Smooth muscle cell (in vitro differentiated cells): ENCODE results near the gene RBPMS2. TPM values are rescaled to one million over a fixed set of nuclear protein-coding genes. Genes with fewer than 3 reads are reported as not detected.

Experiments
- DNase-seq: peaks from one replicate; lab custom pipeline; 2025; ENCODE audit not compliant: unreplicated experiment; lab: John Stamatoyannopoulos, UW
- H2AFZ ChIP-seq: fragments of 200-600 bp; sonication (generic); 2 replicates; pipeline ENCODE4 v1.6.0; 2016; ENCODE audit warnings: antibody characterized with exemption, low read depth, mild to moderate bottlenecking
- H3F3A ChIP-seq: fragments of 200-600 bp; sonication (generic); 2 replicates; pipeline ENCODE4 v1.6.0; 2017; ENCODE audit warnings: antibody characterized with exemption, low read depth
- H3K27ac ChIP-seq: fragments of 200-600 bp; sonication (generic); 2 replicates; pipeline ENCODE4 v1.5.1; 2016; ENCODE audit warnings: low read depth, mild to moderate bottlenecking
- H3K27me3 ChIP-seq: fragments of 200-600 bp; sonication (generic); 2 replicates; pipeline ENCODE4 v1.6.1; 2016; ENCODE audit warnings: low read depth, mild to moderate bottlenecking
- H3K36me3 ChIP-seq: fragments of 200-600 bp; sonication (generic); 2 replicates; pipeline ENCODE4 v1.5.1; 2016; ENCODE audit warnings: low read depth
- H3K4me1 ChIP-seq: fragments of 200-600 bp; sonication (generic); 2 replicates; pipeline ENCODE4 v1.5.1; 2016; ENCODE audit warnings: low read depth
- H3K4me2 ChIP-seq: fragments of 200-600 bp; sonication (generic); 2 replicates; pipeline ENCODE4 v1.6.0; 2016; ENCODE audit warnings: mild to moderate bottlenecking
- H3K4me3 ChIP-seq: fragments of 200-600 bp; sonication (generic); 2 replicates; pipeline ENCODE4 v1.5.1; 2016; ENCODE audit warnings: mild to moderate bottlenecking
- H3K79me2 ChIP-seq: fragments of 200-600 bp; sonication (generic); 2 replicates; pipeline ENCODE4 v1.6.0; 2016; ENCODE audit warnings: low read depth, mild to moderate bottlenecking
- H3K9ac ChIP-seq: fragments of 200-600 bp; sonication (generic); 2 replicates; pipeline ENCODE4 v1.6.0; 2016; ENCODE audit warnings: low read depth
- H3K9me3 ChIP-seq: fragments of 200-600 bp; sonication (generic); replicated peaks from 2 replicates; pipeline ENCODE4 v1.5.1; 2016; ENCODE audit warnings: low read depth
- H4K20me1 ChIP-seq: fragments of 200-600 bp; sonication (generic); 2 replicates; pipeline ENCODE4 v1.6.0; 2016; ENCODE audit warnings: low read depth
- WGBS: methylation state at CpG from one replicate; pipeline ENCODE4 v1.1.7; 2016; ENCODE audit warnings: low lambda C conversion rate; 5-methylcytosine and 5-hydroxymethylcytosine counted together
- polyA plus RNA-seq: library from polyadenylated mRNA; unstranded; fragments of >200 nt; fragmentation: Nextera tagmentation; extraction: Ambion mirVana; gene quantifications from 2 replicates; pipeline ENCODE4 v1.2.1, GENCODE V29; 2016
- total RNA-seq: library from RNA; depleted of rRNA; stranded (reverse); fragments of >200 nt; gene quantifications from 2 replicates; pipeline ENCODE4 v1.2.3, GENCODE V29; 2014
- TF ChIP-seq, protein P1 (sequence below): fragments of 200-600 bp; sonication (generic); IDR thresholded peaks from 2 replicates; pipeline ENCODE4 v1.5.1; 2017; ENCODE audit warnings: borderline replicate concordance, mild to moderate bottlenecking, antibody characterized with exemption; ENCODE audit not compliant: insufficient read depth, poor library complexity, severe bottlenecking

RBPMS2 gene
- total and polyA plus RNA-seq, 2 experiments from 2014 or later = 1.5 to 22.1 TPM

DNA sequence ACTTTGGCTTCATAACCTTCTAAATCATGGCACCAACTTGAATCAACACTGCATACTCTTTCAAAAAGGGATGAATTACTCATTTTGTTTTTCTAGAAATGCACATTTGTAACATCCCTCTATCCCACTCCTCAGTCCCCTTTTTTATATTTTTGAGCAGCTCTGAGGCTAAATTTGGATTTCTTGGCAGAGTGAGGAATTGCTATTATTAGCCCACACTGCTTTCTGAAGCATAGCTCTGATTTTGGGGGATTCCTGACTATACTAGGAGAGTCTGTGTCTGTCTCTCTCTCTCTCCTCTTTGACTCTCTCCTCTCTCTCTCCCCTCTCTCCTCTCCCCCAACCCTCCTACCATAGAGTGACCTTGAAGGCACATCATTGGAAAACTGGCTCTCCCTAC is 76.6 kb downstream of the RBPMS2 start:
- Histone ChIP-seq H4K20me1 (peaks cover 85% of the 10 kb centered on the region), H3F3A (peaks cover 14% of the 10 kb centered on the region), H3K79me2 (peaks cover 91% of the 10 kb centered on the region), H3K9me3 (no peaks in the 10 kb centered on the region), H3K27ac (peak overlapping the region; percentile 80), H3K36me3 (no peaks in the 10 kb centered on the region), H2AFZ (no peak overlapping the region), H3K9ac (no peak overlapping the region), H3K4me2 (peak overlapping the region; percentile 96), H3K4me3 (no peak overlapping the region), H3K4me1 (peaks cover 54% of the 10 kb centered on the region), H3K27me3 (no peaks in the 10 kb centered on the region)
- TF ChIP-seq, protein P1, sequence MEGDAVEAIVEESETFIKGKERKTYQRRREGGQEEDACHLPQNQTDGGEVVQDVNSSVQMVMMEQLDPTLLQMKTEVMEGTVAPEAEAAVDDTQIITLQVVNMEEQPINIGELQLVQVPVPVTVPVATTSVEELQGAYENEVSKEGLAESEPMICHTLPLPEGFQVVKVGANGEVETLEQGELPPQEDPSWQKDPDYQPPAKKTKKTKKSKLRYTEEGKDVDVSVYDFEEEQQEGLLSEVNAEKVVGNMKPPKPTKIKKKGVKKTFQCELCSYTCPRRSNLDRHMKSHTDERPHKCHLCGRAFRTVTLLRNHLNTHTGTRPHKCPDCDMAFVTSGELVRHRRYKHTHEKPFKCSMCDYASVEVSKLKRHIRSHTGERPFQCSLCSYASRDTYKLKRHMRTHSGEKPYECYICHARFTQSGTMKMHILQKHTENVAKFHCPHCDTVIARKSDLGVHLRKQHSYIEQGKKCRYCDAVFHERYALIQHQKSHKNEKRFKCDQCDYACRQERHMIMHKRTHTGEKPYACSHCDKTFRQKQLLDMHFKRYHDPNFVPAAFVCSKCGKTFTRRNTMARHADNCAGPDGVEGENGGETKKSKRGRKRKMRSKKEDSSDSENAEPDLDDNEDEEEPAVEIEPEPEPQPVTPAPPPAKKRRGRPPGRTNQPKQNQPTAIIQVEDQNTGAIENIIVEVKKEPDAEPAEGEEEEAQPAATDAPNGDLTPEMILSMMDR = no peak
- no peak for DNase-seq

DNA sequence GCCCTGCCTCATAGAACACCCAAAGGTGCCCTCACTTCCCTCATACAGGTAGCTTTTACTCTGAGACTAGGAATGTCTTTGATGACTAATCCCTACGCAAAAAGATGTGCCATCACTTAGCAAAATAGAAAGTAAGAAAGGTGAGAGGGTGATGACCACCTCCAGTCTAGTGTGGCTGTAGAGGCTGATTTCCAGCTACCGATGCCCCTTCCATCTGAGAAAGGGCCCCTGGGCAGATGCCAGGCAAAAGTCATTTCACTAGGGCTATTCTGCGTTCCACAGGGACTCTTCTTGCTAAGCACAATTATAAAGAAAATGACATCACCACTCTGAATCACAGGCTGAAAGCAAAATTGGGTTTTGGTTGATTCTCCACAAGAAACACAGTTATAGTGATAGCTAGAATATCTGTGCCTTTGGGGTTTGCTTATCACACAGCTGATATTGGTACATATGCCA is 77.4 kb downstream of the RBPMS2 start:
- Histone ChIP-seq H3K79me2 (peaks cover 97% of the 10 kb centered on the region), H3K27ac (peak overlapping the region; percentile 80), H3F3A (peaks cover 15% of the 10 kb centered on the region), H3K9me3 (no peaks in the 10 kb centered on the region), H3K9ac (peak overlapping the region; percentile 40), H4K20me1 (peaks cover 94% of the 10 kb centered on the region), H3K36me3 (no peaks in the 10 kb centered on the region), H2AFZ (no peak overlapping the region), H3K27me3 (no peaks in the 10 kb centered on the region), H3K4me3 (no peak overlapping the region), H3K4me2 (peak overlapping the region; percentile 96), H3K4me1 (peaks cover 54% of the 10 kb centered on the region)
- TF ChIP-seq, protein P1 = no peak
- WGBS = 66% methylated on average over 3 of the region's 3 CpGs
- no peak for DNase-seq

DNA sequence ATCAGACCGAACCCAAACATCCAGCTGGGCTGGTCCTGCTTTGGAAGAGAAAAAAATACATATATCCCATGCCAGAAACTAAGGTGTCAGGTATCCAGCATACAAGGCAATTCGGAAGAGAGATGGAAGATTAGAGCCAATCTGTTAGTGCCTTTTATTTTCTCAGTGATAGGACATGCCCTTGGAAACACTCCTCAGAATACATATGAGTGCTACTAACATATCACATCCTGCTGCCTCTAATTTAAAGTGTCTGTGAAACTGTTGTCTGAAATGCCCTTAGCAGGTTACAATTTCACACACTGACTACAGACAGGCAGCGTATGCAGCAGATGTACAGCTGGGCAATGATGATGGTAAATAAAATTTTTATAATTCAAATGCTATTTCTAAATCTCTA is 78.9 kb downstream of the RBPMS2 start:
- TF ChIP-seq, protein P1 = no peak
- Histone ChIP-seq H3K4me1 (peaks cover 51% of the 10 kb centered on the region), H3K4me2 (no peak overlapping the region), H3K27me3 (no peaks in the 10 kb centered on the region), H3K9ac (no peak overlapping the region), H3K4me3 (no peak overlapping the region), H3K79me2 (peaks cover 95% of the 10 kb centered on the region), H2AFZ (no peak overlapping the region), H4K20me1 (peaks cover 100% of the 10 kb centered on the region), H3F3A (peaks cover 13% of the 10 kb centered on the region), H3K9me3 (no peaks in the 10 kb centered on the region), H3K36me3 (no peaks in the 10 kb centered on the region), H3K27ac (no peak overlapping the region)
- DNase-seq = no peak
- 82% methylated on average over 3 of the region's 3 CpGs for WGBS

DNA sequence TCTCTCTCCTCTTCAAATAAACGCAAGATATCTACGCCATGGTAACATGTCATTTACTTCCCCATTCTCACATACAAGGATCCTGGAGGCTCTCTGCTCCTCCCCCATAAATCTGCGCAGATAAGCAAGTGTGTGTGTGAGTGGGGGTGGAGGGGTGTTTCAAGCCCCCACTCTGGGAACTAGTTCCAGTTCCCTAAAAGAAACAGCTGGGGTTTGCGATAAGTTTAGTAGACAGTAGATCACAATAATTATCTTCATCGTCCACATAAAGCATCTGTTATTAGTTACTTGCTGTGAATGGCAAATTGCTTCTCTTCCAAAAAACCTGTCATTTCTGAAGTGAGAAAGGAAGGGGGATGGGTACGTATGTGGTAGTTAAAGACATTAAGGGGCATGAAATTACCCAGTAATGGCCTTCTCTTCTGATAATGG is 79.8 kb downstream of the RBPMS2 start:
- Histone ChIP-seq H2AFZ (no peak overlapping the region), H3F3A (peaks cover 5% of the 10 kb centered on the region), H3K27me3 (no peaks in the 10 kb centered on the region), H3K9me3 (no peaks in the 10 kb centered on the region), H3K4me2 (no peak overlapping the region), H3K36me3 (no peaks in the 10 kb centered on the region), H4K20me1 (peaks cover 99% of the 10 kb centered on the region), H3K27ac (no peak overlapping the region), H3K79me2 (peaks cover 90% of the 10 kb centered on the region), H3K4me3 (no peak overlapping the region), H3K9ac (no peak overlapping the region), H3K4me1 (peaks cover 42% of the 10 kb centered on the region)
- WGBS = 68% methylated on average over 6 of the region's 6 CpGs
- no peak for DNase-seq
- TF ChIP-seq, protein P1 = no peak
